Osteoblast (primary cell): ENCODE measurements around the gene MAP4K3. TPM values are rescaled to one million over a fixed set of nuclear protein-coding genes. Genes with fewer than 3 reads are reported as not detected.

Experiments
- DNase-seq: peaks from one replicate; pipeline ENCODE4 v3.0.0; 2011; ENCODE audit warnings: low spot score, mixed read lengths; ENCODE audit not compliant: insufficient read length; ENCODE audit errors: missing footprints
- H2AFZ ChIP-seq: 2 replicates; pipeline ENCODE4 v1.6.0; 2011; ENCODE audit warnings: mild to moderate bottlenecking, low read length
- H3K27ac ChIP-seq: 2 replicates; pipeline ENCODE4 v1.5.1; 2011; ENCODE audit warnings: mild to moderate bottlenecking, low read depth, low read length, moderate library complexity
- H3K27me3 ChIP-seq: 2 replicates; pipeline ENCODE4 v1.6.0; 2012; ENCODE audit warnings: mild to moderate bottlenecking, control low read depth, inconsistent platforms, low read length, moderate library complexity; ENCODE audit not compliant: insufficient read depth
- H3K36me3 ChIP-seq: 2 replicates; pipeline ENCODE4 v1.5.1; 2011; ENCODE audit warnings: mild to moderate bottlenecking, low read length, control low read depth, moderate library complexity; ENCODE audit not compliant: insufficient read depth
- H3K4me1 ChIP-seq: 2 replicates; pipeline ENCODE4 v1.5.1; 2011; ENCODE audit warnings: mild to moderate bottlenecking, low read length, control low read depth, moderate library complexity; ENCODE audit not compliant: insufficient read depth
- H3K4me2 ChIP-seq: 2 replicates; pipeline ENCODE4 v1.6.0; 2011; ENCODE audit warnings: mild to moderate bottlenecking, low read length; ENCODE audit not compliant: insufficient read depth
- H3K4me3 ChIP-seq: fragments of 200-600 bp; sonication (generic); 3 replicates; pipeline ENCODE4 v1.5.1; 2012; ENCODE audit warnings: mild to moderate bottlenecking, low read length, inconsistent platforms; ENCODE audit not compliant: insufficient read depth
- H3K79me2 ChIP-seq: 2 replicates; pipeline ENCODE4 v1.6.0; 2012; ENCODE audit warnings: mild to moderate bottlenecking, low read length, control low read depth, inconsistent platforms; ENCODE audit not compliant: insufficient read depth
- H3K9me3 ChIP-seq: 2 replicates; pipeline ENCODE4 v1.5.1; 2011; ENCODE audit warnings: low read depth, low read length, control low read depth
- H4K20me1 ChIP-seq: 2 replicates; pipeline ENCODE4 v1.6.0; 2012; ENCODE audit warnings: mild to moderate bottlenecking, low read length, control low read depth; ENCODE audit not compliant: insufficient read depth
- small RNA-seq: library from RNA; depleted of rRNA; stranded (forward); fragments of <200 nt; gene quantifications from one replicate; pipeline ENCODE3, GENCODE V24; 2012
- total RNA-seq: library from RNA; depleted of rRNA; stranded (reverse); fragments of >200 nt; gene quantifications from 2 replicates; pipeline ENCODE4 v1.2.3, GENCODE V29; 2012
- TF ChIP-seq, protein P1 (sequence below): IDR thresholded peaks from 2 replicates; pipeline ENCODE4 v1.5.1; 2011; ENCODE audit warnings: mild to moderate bottlenecking, low read depth, low read length, moderate library complexity; ENCODE audit errors: extremely low read depth

Gene MAP4K3
- total RNA-seq, 1 donor = 51.8 TPM

DNA sequence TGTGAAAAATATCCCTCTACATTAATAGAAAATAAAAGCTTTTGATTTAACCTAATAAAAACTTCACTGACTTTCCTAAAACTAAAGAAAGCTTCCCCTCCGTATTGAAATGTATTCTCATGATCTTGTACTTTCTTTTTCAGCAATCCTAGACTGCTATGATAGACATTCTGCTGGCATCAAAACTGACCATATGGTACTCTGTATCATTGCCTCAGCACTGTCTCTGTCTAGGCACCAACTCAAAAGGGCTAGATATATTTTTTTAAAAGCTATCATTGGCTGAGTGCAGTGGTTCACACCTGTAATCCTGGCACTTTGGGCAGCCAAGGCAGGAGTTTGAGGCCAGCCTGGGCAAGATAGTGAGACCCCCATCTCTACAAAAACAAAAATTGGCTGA, 226.2 kb downstream of the MAP4K3 start:
- Histone ChIP-seq H3K4me3 (no peak overlapping the region), H3K36me3 (no peaks in the 10 kb centered on the region), H3K27ac (no peak overlapping the region), H3K4me2 (no peak overlapping the region), H4K20me1 (no peaks in the 10 kb centered on the region), H3K79me2 (no peaks in the 10 kb centered on the region), H3K27me3 (no peaks in the 10 kb centered on the region), H3K4me1 (no peaks in the 10 kb centered on the region), H2AFZ (no peak overlapping the region), H3K9me3 (no peaks in the 10 kb centered on the region)
- TF ChIP-seq, protein P1, sequence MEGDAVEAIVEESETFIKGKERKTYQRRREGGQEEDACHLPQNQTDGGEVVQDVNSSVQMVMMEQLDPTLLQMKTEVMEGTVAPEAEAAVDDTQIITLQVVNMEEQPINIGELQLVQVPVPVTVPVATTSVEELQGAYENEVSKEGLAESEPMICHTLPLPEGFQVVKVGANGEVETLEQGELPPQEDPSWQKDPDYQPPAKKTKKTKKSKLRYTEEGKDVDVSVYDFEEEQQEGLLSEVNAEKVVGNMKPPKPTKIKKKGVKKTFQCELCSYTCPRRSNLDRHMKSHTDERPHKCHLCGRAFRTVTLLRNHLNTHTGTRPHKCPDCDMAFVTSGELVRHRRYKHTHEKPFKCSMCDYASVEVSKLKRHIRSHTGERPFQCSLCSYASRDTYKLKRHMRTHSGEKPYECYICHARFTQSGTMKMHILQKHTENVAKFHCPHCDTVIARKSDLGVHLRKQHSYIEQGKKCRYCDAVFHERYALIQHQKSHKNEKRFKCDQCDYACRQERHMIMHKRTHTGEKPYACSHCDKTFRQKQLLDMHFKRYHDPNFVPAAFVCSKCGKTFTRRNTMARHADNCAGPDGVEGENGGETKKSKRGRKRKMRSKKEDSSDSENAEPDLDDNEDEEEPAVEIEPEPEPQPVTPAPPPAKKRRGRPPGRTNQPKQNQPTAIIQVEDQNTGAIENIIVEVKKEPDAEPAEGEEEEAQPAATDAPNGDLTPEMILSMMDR = no peak
- DNase-seq = no peak

DNA sequence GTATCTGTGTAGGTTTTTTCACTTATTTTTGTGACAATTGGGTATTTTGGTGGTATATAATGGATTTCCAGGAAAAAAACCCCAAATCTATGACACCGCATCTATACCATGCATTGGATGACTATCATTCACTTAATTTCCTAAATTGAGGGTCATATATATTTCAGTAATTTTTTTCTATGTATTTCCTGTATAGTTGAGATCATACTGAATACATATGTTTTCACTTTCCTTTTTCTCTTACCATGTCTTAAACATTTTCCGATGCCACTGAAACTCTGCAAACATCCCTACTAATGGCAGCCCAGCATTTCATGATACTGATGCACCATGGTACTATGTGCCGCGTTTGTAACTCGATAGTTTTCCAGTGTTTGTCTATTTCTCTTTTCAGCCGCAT, 233.7 kb downstream of the MAP4K3 start:
- H3K4me1 ChIP-seq = no peaks in the 10 kb centered on the region
- H3K4me2 ChIP-seq = no peak overlapping the region
- H3K36me3 ChIP-seq = no peaks in the 10 kb centered on the region
- TF ChIP-seq, protein P1 = no peak
- no peaks in the 10 kb centered on the region for H3K79me2 ChIP-seq
- H3K27ac ChIP-seq = no peak overlapping the region
- no peaks in the 10 kb centered on the region for H3K27me3 ChIP-seq
- DNase-seq = no peak
- no peaks in the 10 kb centered on the region for H4K20me1 ChIP-seq
- no peak overlapping the region for H2AFZ ChIP-seq
- H3K9me3 ChIP-seq = no peaks in the 10 kb centered on the region
- H3K4me3 ChIP-seq = no peak overlapping the region

DNA sequence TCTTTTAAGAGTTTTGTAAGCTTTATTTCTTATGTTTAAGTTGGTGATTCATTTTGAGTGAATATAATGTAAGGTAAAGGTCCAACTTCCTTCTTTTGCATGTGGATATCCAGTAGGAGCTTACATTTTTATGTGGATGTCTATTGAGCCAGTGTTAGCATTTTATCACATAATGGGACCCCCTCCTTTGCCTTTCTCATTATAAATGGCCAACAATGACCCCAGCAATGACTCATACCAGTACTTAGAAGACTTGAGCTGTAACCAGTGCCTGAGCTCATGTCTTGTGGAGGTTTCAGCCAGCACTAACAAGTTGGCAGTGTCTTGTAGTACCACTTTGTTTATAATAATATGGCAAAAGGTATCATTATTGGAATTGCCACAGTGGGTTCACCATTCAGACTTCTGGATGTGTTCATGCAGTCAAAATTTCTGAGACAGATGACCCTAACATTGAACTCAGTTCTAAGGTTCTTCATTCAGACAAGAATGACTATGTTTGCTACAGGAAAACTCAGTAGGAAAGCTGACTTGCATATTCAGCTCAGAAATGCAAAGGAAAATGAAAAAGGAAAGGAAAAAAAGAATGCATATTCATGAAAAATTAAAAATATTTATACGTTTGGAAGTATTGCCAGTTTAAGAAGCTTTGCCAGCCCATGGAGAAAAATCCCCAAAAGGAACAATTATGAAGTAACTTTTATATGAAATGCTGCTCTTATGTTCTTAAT, 234.3 kb downstream of the MAP4K3 start:
- DNase-seq = no peak
- Histone ChIP-seq H2AFZ (no peak overlapping the region), H4K20me1 (no peaks in the 10 kb centered on the region), H3K36me3 (no peaks in the 10 kb centered on the region), H3K4me2 (no peak overlapping the region), H3K4me3 (no peak overlapping the region), H3K9me3 (no peaks in the 10 kb centered on the region), H3K79me2 (no peaks in the 10 kb centered on the region), H3K4me1 (no peaks in the 10 kb centered on the region), H3K27ac (no peak overlapping the region), H3K27me3 (no peaks in the 10 kb centered on the region)
- TF ChIP-seq, protein P1 = no peak

Small RNA genes within 50 kb of the gene (small RNA-seq; reads per million reads assigned to genes)
- not detected for gene RF00272

Other genes with a start within 250 kb of the MAP4K3 start
- 2.2 and 3.5 TPM in 2 replicates for gene CDKL4, start 193.3 kb downstream of the MAP4K3 start, total RNA-seq
- 0.29 and 0.72 TPM in 2 replicates for gene TMEM178A, start 228.6 kb upstream of the MAP4K3 start, total RNA-seq